ENCODE data around the gene ZMYM5. TPM values are rescaled to one million over a fixed set of nuclear protein-coding genes. Genes with fewer than 3 reads are reported as not detected.

ZMYM5 gene
- total and polyA plus RNA-seq, 9 of the 15 experiments (the other 6 are each of a cell fraction or from before 2014, with no cell fraction given): 5.4 to 11.9 (median 7.8) TPM

GRCh38 chr13:19863323-19864023 lies at the start of gene ZMYM5 (continued):
- TF ChIP-seq ZBTB9 (CRISPR knock-in tag; IDR thresholded peaks at IDR 0.05) (no peak), PTRF (tag; IDR thresholded peaks at IDR 0.05) (no peak), ZBTB1 (CRISPR knock-in tag; IDR thresholded peaks at IDR 0.05; ENCODE audit: borderline replicate concordance, low read depth) (no peak), RFX7 (CRISPR knock-in tag; IDR thresholded peaks at IDR 0.05) (no peak), HDAC1 (IDR thresholded peaks at IDR 0.05) (no peak), MAX (CRISPR knock-in tag; IDR thresholded peaks at IDR 0.05) (no peak), ZNF707 (CRISPR knock-in tag; conservative IDR thresholded peaks at IDR 0.05) (no peak), FOSL1 (tag; conservative IDR thresholded peaks at IDR 0.05) (no peak), ARID1B (IDR thresholded peaks at IDR 0.05) (no peak; the same call in 1 of the 2 replicates), DIDO1 (tag; IDR thresholded peaks at IDR 0.05; ENCODE audit: low read depth) (no peak), IRF1 (CRISPR knock-in tag; IDR thresholded peaks at IDR 0.05; ENCODE audit: borderline replicate concordance) (no peak), ZFPM2 (CRISPR knock-in tag; IDR thresholded peaks at IDR 0.05) (no peak), ZBTB2 (IDR thresholded peaks at IDR 0.05) (peak; percentile 73), ZZZ3 (IDR thresholded peaks at IDR 0.05) (no peak), ARID2 (IDR thresholded peaks at IDR 0.05) (no peak), ZNF133 (CRISPR knock-in tag; IDR thresholded peaks at IDR 0.05) (no peak), SREBF2 (CRISPR knock-in tag; IDR thresholded peaks at IDR 0.05) (no peak), GTF2F1 (IDR thresholded peaks at IDR 0.05; ENCODE audit: low read depth, low read length) (peak; percentile 73; the same call in 1 of the 2 replicates), CTCF (IDR thresholded peaks at IDR 0.05 in 2 of 3, conservative IDR thresholded peaks at IDR 0.05 in 1 of 3; ENCODE audit: insufficient read depth in 2 of 3, low read depth in 1 of 3, low read length in 3 of 3) (no peak), RBM14 (IDR thresholded peaks at IDR 0.05; ENCODE audit: borderline replicate concordance, insufficient read depth, low read depth, low read length) (no peak), MLX (CRISPR knock-in tag; conservative IDR thresholded peaks at IDR 0.05) (no peak), CAMTA2 (CRISPR knock-in tag; conservative IDR thresholded peaks at IDR 0.05) (no peak)
